ENCODE results near the gene PARP2. TPM values are rescaled to one million over a fixed set of nuclear protein-coding genes. Genes with fewer than 3 reads are reported as not detected.

Gene PARP2
- polyA plus RNA-seq, 3 donors, result 8.7 to 16.9 (median 11.0) TPM

GRCh38 chr14:20384886-20385285 lies 41.5 kb downstream of the PARP2 start:
- H3K27ac ChIP-seq (ENCODE audit: low read depth, low read length), result no peak overlapping the region
- 89 to 96% (median 92%) methylated on average over 5 of the region's 5 CpGs for WGBS, 3 donors

GRCh38 chr14:20386276-20386855 lies 42.9 kb downstream of the PARP2 start:
- H3K27ac ChIP-seq (ENCODE audit: low read depth, low read length), result no peak overlapping the region
- 94 to 96% (median 95%) methylated on average over 16 to 17 of the region's 17 CpGs for WGBS, 3 donors

- WGBS, 3 donors, result 69 to 98% (median 78%) methylated on average over 6 of the region's 6 CpGs
- H3K27ac ChIP-seq (ENCODE audit: low read depth, low read length), result no peak overlapping the region
Measured at GRCh38 chr14:20387576-20387975, 44.1 kb downstream of the PARP2 start.

- WGBS, 3 donors, result 54 to 75% (median 62%) methylated on average over 4 of the region's 4 CpGs
- H3K27ac ChIP-seq (ENCODE audit: low read depth, low read length), result no peak overlapping the region
Measured at GRCh38 chr14:20388159-20388558, 44.7 kb downstream of the PARP2 start.

GRCh38 chr14:20391505-20391904 lies 48.1 kb downstream of the PARP2 start:
- H3K27ac ChIP-seq (ENCODE audit: low read depth, low read length), result no peak overlapping the region
- WGBS, 3 donors, result 96 to 99% (median 98%) methylated on average over 4 of the region's 4 CpGs

- no peak overlapping the region for H3K27ac ChIP-seq (ENCODE audit: low read depth, low read length)
- 88 to 92% (median 90%) methylated on average over 3 of the region's 3 CpGs for WGBS, 3 donors
Measured at GRCh38 chr14:20397511-20397910, 54.1 kb downstream of the PARP2 start.

GRCh38 chr14:20400589-20400964 lies 57.1 kb downstream of the PARP2 start:
- WGBS, 3 donors, result 94 to 100% (median 94%) methylated on average over 1 of the region's 1 CpG
- no peak overlapping the region for H3K27ac ChIP-seq (ENCODE audit: low read depth, low read length)

GRCh38 chr14:20400965-20401593 lies 57.6 kb downstream of the PARP2 start:
- no peak overlapping the region for H3K27ac ChIP-seq (ENCODE audit: low read depth, low read length)
- 91 to 94% (median 93%) methylated on average over 10 of the region's 10 CpGs for WGBS, 3 donors

- no peak overlapping the region for H3K27ac ChIP-seq (ENCODE audit: low read depth, low read length)
- WGBS, 3 donors, result 89 to 98% (median 89%) methylated on average over 11 of the region's 11 CpGs
Measured at GRCh38 chr14:20403521-20403920, 60.1 kb downstream of the PARP2 start.

Other genes starting within 250 kb of the PARP2 start
- gene OR4K17, start 232.9 kb upstream of the PARP2 start, polyA plus RNA-seq, result not detected
- not detected for gene OR4N5, start 204.8 kb upstream of the PARP2 start, polyA plus RNA-seq
- gene OR11G2, start 152.7 kb upstream of the PARP2 start, polyA plus RNA-seq, result not detected
- gene OR11H6, start 119.9 kb upstream of the PARP2 start, polyA plus RNA-seq, result not detected
- not detected for gene OR11H7, start 114.7 kb upstream of the PARP2 start, polyA plus RNA-seq
- gene OR11H4, start 104.3 kb upstream of the PARP2 start, polyA plus RNA-seq, result not detected
- 10 to 100 TPM in 1 of 3 donors, 1 to 10 TPM in 2; 3.7 to 10.1 (median 5.0) TPM for gene TTC5, start 37.7 kb upstream of the PARP2 start, polyA plus RNA-seq
- 10 to 100 TPM; 27.7 to 59.4 (median 40.7) TPM for gene CCNB1IP1, start 10.4 kb upstream of the PARP2 start, polyA plus RNA-seq
- gene TEP1, start 69.9 kb downstream of the PARP2 start, polyA plus RNA-seq, result 10 to 100 TPM in 2 of 3 donors, 1 to 10 TPM in 1; 5.4 to 16.2 (median 14.6) TPM
- 1 to 10 TPM in 1 of 3 donors, under 1 TPM in 2; 0.09 to 1.6 (median 0.27) TPM for gene KLHL33, start 92.5 kb downstream of the PARP2 start, polyA plus RNA-seq
- 10 to 100 TPM; 19.5 to 26.7 (median 22.4) TPM for gene OSGEP, start 111.2 kb downstream of the PARP2 start, polyA plus RNA-seq
- gene APEX1, start 111.6 kb downstream of the PARP2 start, polyA plus RNA-seq, result 100 to 1,000 TPM in 2 of 3 donors, 10 to 100 TPM in 1; 94.2 to 151 (median 116) TPM
- gene PIP4P1, start 117.8 kb downstream of the PARP2 start, polyA plus RNA-seq, result 10 to 100 TPM; 19.0 to 36.6 (median 24.6) TPM
- gene PNP, start 125.8 kb downstream of the PARP2 start, polyA plus RNA-seq, result 100 to 1,000 TPM in 1 of 3 donors, 10 to 100 TPM in 2; 17.0 to 182 (median 41.7) TPM
- under 1 TPM in 2 of 3 donors, not detected in 1; 0.05 to 0.09 TPM for gene RNASE10, start 161.9 kb downstream of the PARP2 start, polyA plus RNA-seq
- gene RNASE9, start 217.4 kb downstream of the PARP2 start, polyA plus RNA-seq, result not detected
- not detected for gene RNASE11, start 244.4 kb downstream of the PARP2 start, polyA plus RNA-seq
- not detected for gene RNASE12, start 247.7 kb downstream of the PARP2 start, polyA plus RNA-seq